Stimulated activated CD8-positive, alpha-beta memory T cell treated with anti-CD3 and anti-CD28 coated beads, Interleukin-7, amount 100 ng/mL, for 48 hours (primary cell): ENCODE results near the gene DDX6.
"Not testable (repeated sequence)": the region's sequence is repeated elsewhere in the genome, so short reads cannot be mapped to it uniquely, and the experiment has no call there.

Experiments used
- DNase-seq, 2 donors: peaks; one replicate each; pipeline ENCODE4 v3.0.0-alpha.2; 2020; ENCODE audit warnings: low read depth in 1 of 2; ENCODE audit errors: extremely low read depth in 1 of 2

The DDX6 gene

GRCh38 chr11:118791961-118792569, 1.1 kb upstream of the DDX6 start:
- DNase-seq = no peak

- DNase-seq = peak; percentile 20 to 47
Measured at GRCh38 chr11:118790357-118791110, 430 bp downstream of the DDX6 start.

- peak in 1 of 2 donors; percentile 5 for DNase-seq
Measured at GRCh38 chr11:118789501-118790356, 1.2 kb downstream of the DDX6 start.

GRCh38 chr11:118786657-118787056, 4.3 kb downstream of the DDX6 start:
- DNase-seq = no peak

- no peak for DNase-seq
Measured at GRCh38 chr11:118785362-118785761, 5.6 kb downstream of the DDX6 start.

GRCh38 chr11:118783724-118784495, 7.1 kb downstream of the DDX6 start:
- DNase-seq = no peak

GRCh38 chr11:118783324-118783723, 7.6 kb downstream of the DDX6 start:
- not testable (repeated sequence) for DNase-seq

GRCh38 chr11:118778898-118779297, 12.1 kb downstream of the DDX6 start:
- DNase-seq = no peak

GRCh38 chr11:118774032-118774431, 16.9 kb downstream of the DDX6 start:
- no peak for DNase-seq

GRCh38 chr11:118771547-118772288, 19.2 kb downstream of the DDX6 start:
- no peak for DNase-seq

GRCh38 chr11:118768690-118769089, 22.3 kb downstream of the DDX6 start:
- DNase-seq = no peak

- DNase-seq = no peak
Measured at GRCh38 chr11:118766035-118766434, 24.9 kb downstream of the DDX6 start.

GRCh38 chr11:118765095-118765691, 25.8 kb downstream of the DDX6 start:
- not testable (repeated sequence) for DNase-seq

- DNase-seq = no peak
Measured at GRCh38 chr11:118763041-118763440, 27.9 kb downstream of the DDX6 start.

- DNase-seq = not testable (repeated sequence)
Measured at GRCh38 chr11:118761981-118762380, 29.0 kb downstream of the DDX6 start.

- DNase-seq = no peak
Measured at GRCh38 chr11:118757876-118758399, 33.0 kb downstream of the DDX6 start.

- no peak for DNase-seq
Measured at GRCh38 chr11:118752654-118753053, 38.3 kb downstream of the DDX6 start.

GRCh38 chr11:118749429-118749828, 41.5 kb downstream of the DDX6 start:
- DNase-seq = no peak

GRCh38 chr11:118748056-118748455, 42.9 kb downstream of the DDX6 start:
- no peak for DNase-seq
